Neutrophil (primary cell): Measurements from ENCODE around the gene DR1.

Experiments
- H3K27ac ChIP-seq: fragments of 200-600 bp; sonication (generic); 2 replicates; pipeline ENCODE4 v1.5.1; 2016; ENCODE audit warnings: mild to moderate bottlenecking, moderate library complexity
- H3K27me3 ChIP-seq: fragments of 200-600 bp; sonication (generic); 2 replicates; pipeline ENCODE4 v1.6.0; 2016; ENCODE audit warnings: mild to moderate bottlenecking
- H3K36me3 ChIP-seq: fragments of 200-600 bp; sonication (generic); 2 replicates; pipeline ENCODE4 v1.5.1; 2017
- H3K4me1 ChIP-seq, 2 experiments: fragments of 200-600 bp in 1 of 2; sonication (generic) in 1 of 2; 1 replicate in 1 of 2; 2 replicates in 1 of 2; pipeline versions ENCODE4 v1.5.1 to v1.6.1; 2013 to 2016; ENCODE audit warnings: low read depth in 1 of 2, low read length in 1 of 2, mild to moderate bottlenecking in 1 of 2, moderate library complexity in 1 of 2; ENCODE audit not compliant: control insufficient read depth in 1 of 2, insufficient read depth in 1 of 2
- H3K4me3 ChIP-seq, 2 experiments: fragments of 200-600 bp in 1 of 2; sonication (generic) in 1 of 2; 1 replicate in 1 of 2; 2 replicates in 1 of 2; pipeline ENCODE4 v1.5.1; 2013 to 2016; ENCODE audit warnings: low read depth in 1 of 2, low read length in 1 of 2, mild to moderate bottlenecking in 1 of 2, moderate library complexity in 1 of 2
- H3K9me3 ChIP-seq: fragments of 200-600 bp; sonication (generic); 2 replicates; pipeline ENCODE4 v1.5.1; 2016
- CTCF ChIP-seq: fragments of 200-600 bp; sonication (generic); IDR thresholded peaks from 2 replicates; pipeline ENCODE4 v1.5.1; 2016; ENCODE audit warnings: antibody characterized with exemption

Gene DR1

GRCh38 chr1:93331412-93331811 is 14.3 kb upstream of the DR1 start:
- Histone ChIP-seq H3K4me3 (no peak overlapping the region), H3K27me3 (no peaks in the 10 kb centered on the region)
- TF ChIP-seq CTCF, result no peak

DNA sequence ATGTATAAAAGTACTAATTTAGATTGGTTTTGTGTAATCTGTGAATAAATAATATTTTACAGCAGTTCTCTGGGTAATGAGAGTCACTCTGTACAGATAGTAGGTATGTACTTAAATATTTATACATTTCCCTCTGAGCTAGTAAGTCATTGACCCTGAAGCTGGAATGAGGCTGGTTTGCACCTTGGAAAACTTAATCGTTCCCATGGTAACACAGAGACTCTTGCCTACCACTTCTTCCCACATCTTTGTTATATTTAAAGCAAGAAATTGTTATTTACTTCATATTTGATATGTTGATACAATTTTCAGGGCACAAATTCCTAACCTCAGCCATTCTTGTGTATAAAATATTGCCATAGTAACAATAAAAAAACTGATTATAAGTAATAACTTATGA is 13.3 kb upstream of the DR1 start:
- no peak for TF ChIP-seq CTCF

More at GRCh38 chr1:93331412-93331811, 14.3 kb upstream of the DR1 start:
- Histone ChIP-seq H3K4me1 (no peaks in the 10 kb centered on the region), H3K9me3 (no peaks in the 10 kb centered on the region), H3K27ac (no peak overlapping the region), H3K36me3 (peaks cover 10% of the 10 kb centered on the region)

GRCh38 chr1:93338387-93339146 is 7.1 kb upstream of the DR1 start:
- Histone ChIP-seq H3K36me3 (peaks cover 16% of the 10 kb centered on the region), H3K4me3 (no peak overlapping the region), H3K9me3 (no peaks in the 10 kb centered on the region), H3K27me3 (no peaks in the 10 kb centered on the region), H3K27ac (no peak overlapping the region), H3K4me1 (no peaks in the 10 kb centered on the region)
- no peak for TF ChIP-seq CTCF

More for the DNA sequence above, 13.3 kb upstream of the DR1 start:
- Histone ChIP-seq H3K27ac (no peak overlapping the region), H3K27me3 (no peaks in the 10 kb centered on the region), H3K36me3 (peaks cover 14% of the 10 kb centered on the region), H3K4me1 (no peaks in the 10 kb centered on the region), H3K4me3 (no peak overlapping the region), H3K9me3 (no peaks in the 10 kb centered on the region)

- no peak overlapping the region for H3K27ac ChIP-seq
- H3K36me3 ChIP-seq, result peaks cover 16% of the 10 kb centered on the region
- no peaks in the 10 kb centered on the region for H3K27me3 ChIP-seq
- no peak for TF ChIP-seq CTCF
- no peak overlapping the region for H3K4me3 ChIP-seq
- H3K4me1 ChIP-seq, result no peaks in the 10 kb centered on the region
- H3K9me3 ChIP-seq, result no peaks in the 10 kb centered on the region
These were observed 6.5 kb upstream of the DR1 start for GRCh38 chr1:93339171-93339697.

GRCh38 chr1:93340090-93340489 is 5.6 kb upstream of the DR1 start:
- Histone ChIP-seq H3K9me3 (no peaks in the 10 kb centered on the region), H3K27me3 (no peaks in the 10 kb centered on the region), H3K4me1 (peaks cover 4% of the 10 kb centered on the region in 2 experiments), H3K36me3 (peaks cover 16% of the 10 kb centered on the region), H3K4me3 (no peak overlapping the region), H3K27ac (no peak overlapping the region)
- no peak for TF ChIP-seq CTCF
